HepG2 (cell line): ENCODE data around the gene PAQR5. TPM values are rescaled to one million over a fixed set of nuclear protein-coding genes. Genes with fewer than 3 reads are reported as not detected.
A peak's percentile ranks its signal among the peaks of the same experiment; 100 is the strongest.

Experiments used
- ATAC-seq: fragments of 200-7000 bp; cut with Tn5 transposase; 3 replicates; pipeline ENCODE4 v1.9.1; 2020; ENCODE audit warnings: mild to moderate bottlenecking, moderate library complexity
- BruUV-seq: library from RNA; stranded (reverse); fragments of 400-500 nt; replicated peaks from 2 replicates; lab custom pipeline; 2021; lab: Mats Ljungman, UMichigan
- CTCF ChIA-PET: fragments of 300-600 bp; formaldehyde crosslinking; extraction: SDS; loops from one replicate; lab custom pipeline; 2021; ENCODE audit warnings: low total read pairs, inconsistent platforms, low intra/inter-chr PET ratio; lab: Yijun Ruan, JAX
- POLR2A ChIA-PET: fragments of 350-600 bp; sonication (Branson Sonifier 250); formaldehyde crosslinking; loops from one replicate; lab custom pipeline; 2020; ENCODE audit warnings: antibody characterized with exemption, inconsistent platforms; lab: Yijun Ruan, JAX
- DNase-seq: peaks from one replicate; pipeline ENCODE4 v3.0.0-alpha.2; 2015; ENCODE audit warnings: low spot score
- FAIRE-seq: peaks from 3 replicates; lab custom pipeline; 2011; peaks lifted over from hg19 to GRCh38; lab: Jason Lieb, UNC
- H2AFZ ChIP-seq: one replicate; pipeline ENCODE4 v1.6.1; 2011; ENCODE audit warnings: low read length, inconsistent platforms
- H3K27ac ChIP-seq: fragments of 300-600 bp; 3 replicates; pipeline ENCODE4 v1.8.0; 2011; ENCODE audit warnings: mixed run types, mild to moderate bottlenecking, mixed read lengths, low read length, inconsistent platforms; ENCODE audit not compliant: insufficient read depth; ENCODE audit errors: extremely low read length
- H3K27me3 ChIP-seq, 2 experiments: fragments of 200-600 bp in 1 of 2; 2 replicates in 1 of 2; 3 replicates in 1 of 2; pipeline versions ENCODE4 v1.6.0 to v1.8.0; 2011; ENCODE audit warnings: low read length in 2 of 2, mild to moderate bottlenecking in 2 of 2, moderate library complexity in 2 of 2, inconsistent platforms in 1 of 2; ENCODE audit not compliant: insufficient read depth in 2 of 2, control insufficient read depth in 1 of 2
- H3K36me3 ChIP-seq, 2 experiments: fragments of 200-600 bp in 1 of 2; replicated peaks in 1 of 2; 2 replicates in 1 of 2; 3 replicates in 1 of 2; pipeline versions ENCODE4 v1.5.1 to v1.8.0; 2011; ENCODE audit warnings: low read length in 2 of 2, inconsistent platforms in 1 of 2; ENCODE audit not compliant: insufficient read depth in 2 of 2, control insufficient read depth in 1 of 2
- H3K4me1 ChIP-seq: 2 replicates; pipeline ENCODE4 v1.5.1; 2012; ENCODE audit warnings: low read length, inconsistent platforms; ENCODE audit not compliant: insufficient read depth
- H3K4me2 ChIP-seq: 2 replicates; pipeline ENCODE4 v1.6.0; 2011; ENCODE audit warnings: low read depth, low read length, inconsistent platforms
- H3K4me3 ChIP-seq, 3 experiments: fragments of 200-600 bp in 1 of 3; sonication (generic), shearing (Covaris generic) in 1 of 3; replicated peaks in 1 of 3; 2 replicates each; pipeline ENCODE4 v1.5.1; 2011 to 2016; ENCODE audit warnings: low read length in 3 of 3, inconsistent platforms in 2 of 3, low read depth in 2 of 3, mild to moderate bottlenecking in 2 of 3, control low read depth in 1 of 3, mixed read lengths in 1 of 3; ENCODE audit not compliant: insufficient read depth in 1 of 3
- H3K79me2 ChIP-seq: one replicate; pipeline ENCODE4 v1.6.1; 2011; ENCODE audit warnings: low read length, inconsistent platforms; ENCODE audit not compliant: insufficient read depth
- H3K9ac ChIP-seq: 2 replicates; pipeline ENCODE4 v1.6.0; 2011; ENCODE audit warnings: mild to moderate bottlenecking, low read depth, low read length, inconsistent platforms; ENCODE audit not compliant: insufficient read depth
- H3K9me3 ChIP-seq: 2 replicates; pipeline ENCODE4 v1.5.1; 2012; ENCODE audit warnings: mild to moderate bottlenecking, low read length
- H4K20me1 ChIP-seq: 2 replicates; pipeline ENCODE4 v1.6.0; 2011; ENCODE audit warnings: inconsistent platforms, mild to moderate bottlenecking, low read length, moderate library complexity; ENCODE audit not compliant: insufficient read depth
- GATA4 ChIP-seq: sonication (generic); IDR thresholded peaks from 2 replicates; pipeline ENCODE4 v1.6.1; 2016; ENCODE audit warnings: antibody characterized with exemption, low read depth, borderline replicate concordance
- KDM4B ChIP-seq: sonication (generic); formaldehyde crosslinking; IDR thresholded peaks from 2 replicates; pipeline ENCODE4 v1.4.0; 2020; ENCODE audit warnings: missing genetic modification reagents
- POLR2AphosphoS2 ChIP-seq: IDR thresholded peaks from 2 replicates; pipeline ENCODE4 v1.6.1; 2011; ENCODE audit warnings: low read depth, low read length, improper control_type of control experiment
- RAD21 ChIP-seq: fragments of 450-650 bp; formaldehyde crosslinking; IDR thresholded peaks from 2 replicates; pipeline ENCODE4 v1.5.0; 2020; ENCODE audit warnings: mild to moderate bottlenecking
- SMC3 ChIP-seq: IDR thresholded peaks from 2 replicates; pipeline ENCODE4 v1.6.1; 2011; ENCODE audit warnings: low read length, improper control_type of control experiment
- SP140L ChIP-seq: sonication (generic); formaldehyde crosslinking; IDR thresholded peaks from 2 replicates; pipeline ENCODE4 v1.4.0; 2020; ENCODE audit warnings: missing genetic modification reagents, borderline replicate concordance
- SRSF9 ChIP-seq: fragments of 200-400 bp; formaldehyde crosslinking; IDR thresholded peaks from 2 replicates; pipeline ENCODE4 v1.6.1; 2018; ENCODE audit warnings: borderline replicate concordance, mild to moderate bottlenecking, low read depth, low read length; ENCODE audit not compliant: insufficient read depth, poor library complexity, severe bottlenecking
- ZNF235 ChIP-seq: sonication (generic); formaldehyde crosslinking; IDR thresholded peaks from 2 replicates; pipeline ENCODE4 v1.8.1; 2023; ENCODE audit warnings: mild to moderate bottlenecking, missing genetic modification reagents, borderline replicate concordance
- ZNF331 ChIP-seq: sonication (generic); formaldehyde crosslinking; IDR thresholded peaks from 2 replicates; pipeline ENCODE4 v1.4.0; 2020; ENCODE audit warnings: missing genetic modification reagents
- ZNF335 ChIP-seq: sonication (generic); formaldehyde crosslinking; IDR thresholded peaks from 2 replicates; pipeline ENCODE4 v1.4.0; 2020; ENCODE audit warnings: missing genetic modification reagents
- ZNF556 ChIP-seq: sonication (generic); formaldehyde crosslinking; IDR thresholded peaks from 2 replicates; pipeline ENCODE4 v1.4.0; 2020; ENCODE audit warnings: mild to moderate bottlenecking, missing genetic modification reagents, borderline replicate concordance
- ZNF567 ChIP-seq: sonication (generic); formaldehyde crosslinking; IDR thresholded peaks from 2 replicates; pipeline ENCODE4 v1.8.1; 2023; ENCODE audit warnings: mild to moderate bottlenecking, missing genetic modification reagents, borderline replicate concordance
- ZSCAN25 ChIP-seq: sonication (generic); formaldehyde crosslinking; IDR thresholded peaks from 2 replicates; pipeline ENCODE4 v1.8.0; 2022; ENCODE audit warnings: mild to moderate bottlenecking, missing genetic modification reagents
- WGBS: methylation state at CpG from one replicate; pipeline ENCODE4 v1.1.6; 2017; ENCODE audit warnings: low lambda C conversion rate; 5-methylcytosine and 5-hydroxymethylcytosine counted together
- in situ Hi-C: cut with HindIII; loops from 2 replicates; pipeline ENCODE4 v1.10.0; 2017; ENCODE audit warnings: low pct_unique_long_range_greater_than_20kb; ENCODE audit not compliant: extremely low pct_ligation_motif_present
- intact Hi-C: fragments of 100-400 bp; cut with micrococcal nuclease; formaldehyde crosslinking; loops from one replicate; pipeline ENCODE4 v1.10.0; 2022; ENCODE audit not compliant: unreplicated experiment
- polyA plus RNA-seq, 8 experiments: library from polyadenylated mRNA; depleted of rRNA in 3 of 8; stranded (reverse) in 7 of 8; unstranded in 1 of 8; fragments of >200 nt; fragmentation: Illumina TruSeq in 4 of 8; extraction: Trizol in 4 of 8; gene quantifications; 2 replicates each; pipeline versions ENCODE4 v1.2.1 to v1.2.3, GENCODE V29; 2011 to 2016; ENCODE audit warnings: low read depth in 4 of 8, missing spikeins in 1 of 8, mixed read lengths in 1 of 8; ENCODE audit not compliant: insufficient read depth in 1 of 8
- total RNA-seq, 5 experiments: library from RNA; depleted of rRNA; stranded (reverse); fragments of >200 nt; fragmentation: Illumina TruSeq; extraction: Trizol; gene quantifications; 2 replicates each; pipeline ENCODE4 v1.2.3, GENCODE V29; 2016; ENCODE audit warnings: low read depth in 1 of 5
- TF ChIP-seq, protein P1 (sequence below): sonication (generic); formaldehyde crosslinking; IDR thresholded peaks from 2 replicates; pipeline ENCODE4 v1.9.0; 2021; ENCODE audit warnings: missing genetic modification reagents, borderline replicate concordance
- TF ChIP-seq, protein P2 (sequence below): sonication (generic); formaldehyde crosslinking; IDR thresholded peaks from 2 replicates; pipeline ENCODE4 v1.5.0; 2020; ENCODE audit warnings: mild to moderate bottlenecking, missing genetic modification reagents
- TF ChIP-seq, protein P3 (sequence below): sonication (generic); formaldehyde crosslinking; IDR thresholded peaks from 2 replicates; pipeline ENCODE4 v1.5.1; 2020; ENCODE audit warnings: mild to moderate bottlenecking, missing genetic modification reagents, borderline replicate concordance

The PAQR5 gene
- total and polyA plus RNA-seq, 2 of the 13 experiments (the other 11 are each of a cell fraction or from before 2014, with no cell fraction given): 0.53 to 1.3 TPM

DNA sequence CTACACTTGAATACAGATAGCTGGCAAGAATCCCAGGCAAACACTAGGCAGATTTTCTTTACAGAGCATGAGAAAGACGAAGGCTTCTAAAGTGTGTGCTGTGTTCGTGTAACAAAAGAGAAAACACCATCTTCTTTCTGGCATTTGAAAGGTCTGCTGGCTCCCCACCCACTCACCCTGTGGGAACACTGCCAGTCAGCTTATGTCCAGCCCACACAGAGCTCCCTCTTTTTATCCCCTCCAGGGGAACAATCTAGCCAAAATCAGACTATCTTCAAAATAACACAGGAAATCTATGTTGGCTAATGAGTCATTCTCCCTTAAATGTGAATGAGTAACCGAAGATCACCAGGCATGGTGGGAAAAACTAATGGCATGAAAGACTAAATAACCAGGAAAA is 45.6 kb upstream of the PAQR5 start (continued):
- TF ChIP-seq, protein P1, sequence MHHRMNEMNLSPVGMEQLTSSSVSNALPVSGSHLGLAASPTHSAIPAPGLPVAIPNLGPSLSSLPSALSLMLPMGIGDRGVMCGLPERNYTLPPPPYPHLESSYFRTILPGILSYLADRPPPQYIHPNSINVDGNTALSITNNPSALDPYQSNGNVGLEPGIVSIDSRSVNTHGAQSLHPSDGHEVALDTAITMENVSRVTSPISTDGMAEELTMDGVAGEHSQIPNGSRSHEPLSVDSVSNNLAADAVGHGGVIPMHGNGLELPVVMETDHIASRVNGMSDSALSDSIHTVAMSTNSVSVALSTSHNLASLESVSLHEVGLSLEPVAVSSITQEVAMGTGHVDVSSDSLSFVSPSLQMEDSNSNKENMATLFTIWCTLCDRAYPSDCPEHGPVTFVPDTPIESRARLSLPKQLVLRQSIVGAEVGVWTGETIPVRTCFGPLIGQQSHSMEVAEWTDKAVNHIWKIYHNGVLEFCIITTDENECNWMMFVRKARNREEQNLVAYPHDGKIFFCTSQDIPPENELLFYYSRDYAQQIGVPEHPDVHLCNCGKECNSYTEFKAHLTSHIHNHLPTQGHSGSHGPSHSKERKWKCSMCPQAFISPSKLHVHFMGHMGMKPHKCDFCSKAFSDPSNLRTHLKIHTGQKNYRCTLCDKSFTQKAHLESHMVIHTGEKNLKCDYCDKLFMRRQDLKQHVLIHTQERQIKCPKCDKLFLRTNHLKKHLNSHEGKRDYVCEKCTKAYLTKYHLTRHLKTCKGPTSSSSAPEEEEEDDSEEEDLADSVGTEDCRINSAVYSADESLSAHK (CRISPR knock-in tag): no peak
- TF ChIP-seq SRSF9 (no peak), POLR2AphosphoS2 (no peak), ZNF556 (CRISPR knock-in tag) (no peak), ZNF235 (CRISPR knock-in tag) (no peak)
- TF ChIP-seq, protein P2, sequence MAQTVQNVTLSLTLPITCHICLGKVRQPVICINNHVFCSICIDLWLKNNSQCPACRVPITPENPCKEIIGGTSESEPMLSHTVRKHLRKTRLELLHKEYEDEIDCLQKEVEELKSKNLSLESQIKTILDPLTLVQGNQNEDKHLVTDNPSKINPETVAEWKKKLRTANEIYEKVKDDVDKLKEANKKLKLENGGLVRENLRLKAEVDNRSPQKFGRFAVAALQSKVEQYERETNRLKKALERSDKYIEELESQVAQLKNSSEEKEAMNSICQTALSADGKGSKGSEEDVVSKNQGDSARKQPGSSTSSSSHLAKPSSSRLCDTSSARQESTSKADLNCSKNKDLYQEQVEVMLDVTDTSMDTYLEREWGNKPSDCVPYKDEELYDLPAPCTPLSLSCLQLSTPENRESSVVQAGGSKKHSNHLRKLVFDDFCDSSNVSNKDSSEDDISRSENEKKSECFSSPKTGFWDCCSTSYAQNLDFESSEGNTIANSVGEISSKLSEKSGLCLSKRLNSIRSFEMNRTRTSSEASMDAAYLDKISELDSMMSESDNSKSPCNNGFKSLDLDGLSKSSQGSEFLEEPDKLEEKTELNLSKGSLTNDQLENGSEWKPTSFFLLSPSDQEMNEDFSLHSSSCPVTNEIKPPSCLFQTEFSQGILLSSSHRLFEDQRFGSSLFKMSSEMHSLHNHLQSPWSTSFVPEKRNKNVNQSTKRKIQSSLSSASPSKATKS (CRISPR knock-in tag): no peak

DNA sequence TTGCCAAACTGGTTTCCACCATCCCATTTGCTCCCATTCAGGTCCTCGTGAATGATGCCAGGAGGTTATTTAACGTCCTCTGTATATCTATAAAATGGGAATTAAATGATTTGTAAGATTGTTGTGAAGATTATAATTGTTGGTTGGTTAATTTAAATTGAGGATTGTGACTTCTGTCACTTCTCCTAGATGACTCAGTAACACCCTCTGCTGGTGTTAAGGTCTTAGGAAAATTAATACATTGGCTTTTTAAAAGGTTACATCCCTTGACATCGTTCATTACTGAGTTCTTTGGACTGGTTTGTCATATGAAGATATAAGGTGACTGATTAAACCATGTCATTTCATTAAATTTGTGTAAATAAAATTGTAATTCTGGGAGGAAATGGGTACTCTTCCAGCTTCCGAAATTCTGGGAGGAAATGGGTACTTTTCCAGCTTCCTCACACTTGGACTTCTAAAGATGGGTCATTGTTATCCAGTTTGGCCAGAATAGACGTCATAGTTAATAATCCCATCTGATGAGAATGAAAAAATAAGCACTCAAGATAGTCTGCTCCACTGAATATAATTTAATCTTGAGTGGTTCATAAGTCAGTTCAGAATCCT is 33.3 kb upstream of the PAQR5 start:
- Histone ChIP-seq H3K36me3 (peaks cover 0 to 3% of the 10 kb centered on the region in 2 experiments; a peak in 1 of 5 replicates), H3K9ac (no peak overlapping the region), H3K27me3 (no peaks in the 10 kb centered on the region), H3K9me3 (no peaks in the 10 kb centered on the region), H3K79me2 (no peaks in the 10 kb centered on the region), H3K27ac (no peak overlapping the region), H4K20me1 (no peaks in the 10 kb centered on the region), H3K4me3 (no peak overlapping the region), H3K4me1 (no peaks in the 10 kb centered on the region), H3K4me2 (no peak overlapping the region), H2AFZ (no peak overlapping the region)
- BruUV-seq: no TSS peak
- 43% methylated on average over 5 of the region's 5 CpGs for WGBS
- intact Hi-C loops (loop anchor here (1.0 to 5.0 kb wide), 2 partner anchors 103 to 206 kb away; partner anchors contain the start of gene GLCE), in situ Hi-C loops (loop anchor here (5.0 kb wide), 1 partner anchor 208 kb away; no protein-coding TSS in a partner anchor)
- no peak for ATAC-seq
- FAIRE-seq: peak; percentile 74
- DNase-seq: peak; percentile 47
- POLR2A ChIA-PET: no interaction called here
- CTCF ChIA-PET: interaction anchor here (1.3 to 1.8 kb wide), 2 partner anchors 129 to 206 kb away, joined by 4 to 26 read pairs; no protein-coding TSS in a partner anchor
- no peak for TF ChIP-seq ZNF335 (CRISPR knock-in tag)
- TF ChIP-seq RAD21 (CRISPR knock-in tag): 0 out of 2 replicates have a peak, but pooled peaks have one; percentile 21
- TF ChIP-seq ZNF331 (CRISPR knock-in tag): no peak
- no peak for TF ChIP-seq KDM4B (CRISPR knock-in tag)
- no peak for TF ChIP-seq ZNF567 (CRISPR knock-in tag)
- TF ChIP-seq, protein P3, sequence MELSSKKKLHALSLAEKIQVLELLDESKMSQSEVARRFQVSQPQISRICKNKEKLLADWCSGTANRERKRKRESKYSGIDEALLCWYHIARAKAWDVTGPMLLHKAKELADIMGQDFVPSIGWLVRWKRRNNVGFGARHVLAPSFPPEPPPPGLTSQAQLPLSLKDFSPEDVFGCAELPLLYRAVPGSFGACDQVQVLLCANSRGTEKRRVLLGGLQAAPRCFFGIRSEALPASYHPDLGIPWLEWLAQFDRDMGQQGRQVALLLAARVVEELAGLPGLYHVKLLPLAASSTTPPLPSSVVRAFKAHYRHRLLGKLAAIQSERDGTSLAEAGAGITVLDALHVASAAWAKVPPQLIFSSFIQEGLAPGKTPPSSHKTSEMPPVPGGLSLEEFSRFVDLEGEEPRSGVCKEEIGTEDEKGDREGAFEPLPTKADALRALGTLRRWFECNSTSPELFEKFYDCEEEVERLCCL (CRISPR knock-in tag): no peak
- no peak for TF ChIP-seq SP140L
- TF ChIP-seq SMC3: peak; percentile 69
- TF ChIP-seq ZSCAN25: no peak
- no peak for TF ChIP-seq GATA4
